HG03139 (cell line): Measurements from ENCODE around the gene KRTAP6-3.

ENCODE experiments used
- ATAC-seq: cut with Tn5 transposase; IDR thresholded peaks from one replicate; pipeline ENCODE4 v1.9.1; 2021; ENCODE audit not compliant: unreplicated experiment

The KRTAP6-3 gene

GRCh38 chr21:30623362-30623761 is 31.1 kb downstream of the KRTAP6-3 start:
- ATAC-seq = no peak

- no peak for ATAC-seq
Observed at GRCh38 chr21:30625449-30626165, 33.4 kb downstream of the KRTAP6-3 start.

GRCh38 chr21:30628109-30628508 is 35.9 kb downstream of the KRTAP6-3 start:
- no peak for ATAC-seq

- no peak for ATAC-seq
Observed at GRCh38 chr21:30629200-30629599, 37.0 kb downstream of the KRTAP6-3 start.

- ATAC-seq = no peak
Observed at GRCh38 chr21:30634906-30635305, 42.7 kb downstream of the KRTAP6-3 start, which contains the start of gene KRTAP20-2. TSS of gene KRTAP20-2 (plus strand) at chr21:30635206. CDS start at chr21:30635264, 58 bp downstream.

- no peak for ATAC-seq
Observed at GRCh38 chr21:30638686-30639085, 46.4 kb downstream of the KRTAP6-3 start.

GRCh38 chr21:30642564-30642963 is 50.3 kb downstream of the KRTAP6-3 start, which contains the start of gene KRTAP20-3:
TSS of gene KRTAP20-3 (plus strand) at chr21:30642864.
- no peak for ATAC-seq
